Neural cell (in vitro differentiated cells): ENCODE measurements around the gene IKZF5. TPM values are rescaled to one million over a fixed set of nuclear protein-coding genes. Genes with fewer than 3 reads are reported as not detected.

ENCODE experiments used
- H2AFZ ChIP-seq: fragments of 200-600, 300-800 bp; sonication (generic), shearing (Covaris generic); 2 replicates; pipeline ENCODE4 v1.6.0; 2014; ENCODE audit warnings: low read depth, mild to moderate bottlenecking, antibody characterized with exemption, low read length, moderate library complexity
- H3F3A ChIP-seq: fragments of 200-600 bp; shearing (Covaris generic); 2 replicates; pipeline ENCODE4 v1.6.1; 2016; ENCODE audit warnings: mild to moderate bottlenecking, moderate library complexity, mixed read lengths, antibody characterized with exemption, low read length; ENCODE audit not compliant: insufficient read depth, poor library complexity, severe bottlenecking
- H3K27ac ChIP-seq: fragments of 200-600, 300-800 bp; sonication (generic), shearing (Covaris generic); 2 replicates; pipeline ENCODE4 v1.5.1; 2014; ENCODE audit warnings: mild to moderate bottlenecking, low read length, moderate library complexity
- H3K27me3 ChIP-seq: fragments of 300-800, 200-600 bp; sonication (generic), shearing (Covaris generic); 2 replicates; pipeline ENCODE4 v1.6.0; 2014; ENCODE audit warnings: mild to moderate bottlenecking, low read depth, low read length, moderate library complexity; ENCODE audit not compliant: insufficient read depth
- H3K36me3 ChIP-seq: fragments of 300-800, 200-600 bp; sonication (generic), shearing (Covaris generic); 2 replicates; pipeline ENCODE4 v1.5.1; 2014; ENCODE audit warnings: mild to moderate bottlenecking, antibody characterized with exemption, low read length, moderate library complexity; ENCODE audit not compliant: insufficient read depth
- H3K4me2 ChIP-seq: fragments of 300-800, 200-600 bp; sonication (generic), shearing (Covaris generic); 2 replicates; pipeline ENCODE4 v1.6.0; 2014; ENCODE audit warnings: mild to moderate bottlenecking, low read length
- H3K4me3 ChIP-seq: fragments of 300-800, 200-600 bp; sonication (generic), shearing (Covaris generic); 2 replicates; pipeline ENCODE4 v1.5.1; 2014; ENCODE audit warnings: mild to moderate bottlenecking, low read length, moderate library complexity
- H3K79me2 ChIP-seq: fragments of 200-600 bp; shearing (Covaris generic); replicated peaks from 2 replicates; pipeline ENCODE4 v1.6.0; 2014; ENCODE audit warnings: mild to moderate bottlenecking, low read length, moderate library complexity; ENCODE audit not compliant: insufficient read depth
- H3K9ac ChIP-seq: fragments of 300-800, 200-600 bp; sonication (generic), shearing (Covaris generic); 2 replicates; pipeline ENCODE4 v1.6.1; 2016; ENCODE audit warnings: mild to moderate bottlenecking, low read length, mixed read lengths
- H3K9me2 ChIP-seq: fragments of 200-600 bp; shearing (Covaris generic); 2 replicates; pipeline ENCODE4 v1.6.1; 2016; ENCODE audit warnings: mild to moderate bottlenecking, low read length, mixed read lengths; ENCODE audit not compliant: insufficient read depth
- H3K9me3 ChIP-seq: fragments of 200-600, 300-800 bp; sonication (generic), shearing (Covaris generic); 2 replicates; pipeline ENCODE4 v1.6.1; 2016; ENCODE audit warnings: mild to moderate bottlenecking, mixed run types, low read length, moderate library complexity, mixed read lengths
- H4K20me1 ChIP-seq: fragments of 200-600 bp; shearing (Covaris generic); 2 replicates; pipeline ENCODE4 v1.6.1; 2016; ENCODE audit warnings: mild to moderate bottlenecking, mixed run types; ENCODE audit not compliant: insufficient read depth
- EP300 ChIP-seq: fragments of 450-650 bp; conservative IDR thresholded peaks from 2 replicates; pipeline ENCODE4 v1.6.1; 2014; ENCODE audit warnings: antibody characterized with exemption, mild to moderate bottlenecking, moderate library complexity; ENCODE audit not compliant: poor library complexity, severe bottlenecking
- EZH2 ChIP-seq: fragments of 200-600, 300-800 bp; shearing (Covaris generic), sonication (generic); IDR thresholded peaks from 2 replicates; pipeline ENCODE4 v1.6.1; 2014; ENCODE audit warnings: antibody characterized with exemption, low read length, borderline replicate concordance, mild to moderate bottlenecking; ENCODE audit not compliant: insufficient read depth, poor library complexity, severe bottlenecking
- MXI1 ChIP-seq: fragments of 450-650 bp; conservative IDR thresholded peaks from 2 replicates; pipeline ENCODE4 v1.6.1; 2014; ENCODE audit warnings: antibody characterized with exemption, mild to moderate bottlenecking; ENCODE audit not compliant: poor library complexity, severe bottlenecking
- POLR2AphosphoS5 ChIP-seq: IDR thresholded peaks from 2 replicates; pipeline ENCODE4 v1.6.1; 2012
- RAD21 ChIP-seq: fragments of 450-650 bp; conservative IDR thresholded peaks from 2 replicates; pipeline ENCODE4 v1.6.1; 2014; ENCODE audit warnings: antibody characterized with exemption, mild to moderate bottlenecking, moderate library complexity
- SMC3 ChIP-seq: fragments of 450-650 bp; conservative IDR thresholded peaks from 2 replicates; pipeline ENCODE4 v1.6.1; 2014; ENCODE audit warnings: antibody characterized with exemption, mild to moderate bottlenecking, moderate library complexity; ENCODE audit not compliant: poor library complexity
- TAF1 ChIP-seq: IDR thresholded peaks from 2 replicates; pipeline ENCODE4 v1.6.1; 2012; ENCODE audit warnings: low read depth
- polyA plus RNA-seq: library from polyadenylated mRNA; depleted of rRNA; stranded (reverse); fragments of >200 nt; gene quantifications from 2 replicates; pipeline ENCODE4 v1.2.3, GENCODE V29; 2014
- TF ChIP-seq, protein P1 (sequence below): fragments of 450-650 bp; IDR thresholded peaks from 2 replicates; pipeline ENCODE4 v1.5.1; 2014; ENCODE audit warnings: antibody characterized with exemption, mild to moderate bottlenecking, moderate library complexity; ENCODE audit not compliant: poor library complexity, severe bottlenecking
- TF ChIP-seq, protein P2 (sequence below): IDR thresholded peaks from 2 replicates; pipeline ENCODE4 v1.6.1; 2012; ENCODE audit warnings: borderline replicate concordance

IKZF5 gene
- polyA plus RNA-seq, 1 donor from 2014 or later, result 11.0 TPM

DNA sequence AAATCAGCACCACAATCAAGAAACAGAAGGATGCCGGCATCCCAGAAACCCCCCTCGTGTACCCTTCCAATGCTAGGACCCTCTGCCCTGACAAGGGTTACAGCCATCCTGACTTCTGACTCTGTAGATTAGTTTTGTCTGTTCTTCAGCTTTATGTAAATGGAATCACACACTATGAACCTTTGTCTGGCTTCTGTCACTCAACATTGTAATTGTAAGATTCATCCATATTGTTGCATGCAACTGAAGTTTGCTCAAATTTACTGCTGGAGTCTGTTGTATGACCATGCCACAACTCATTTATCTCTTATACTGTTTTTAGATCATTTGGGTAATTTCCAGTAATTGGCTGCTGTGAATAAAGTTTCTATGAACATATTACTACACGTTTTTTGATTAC is 8.4 kb downstream of the IKZF5 start:
- no peak for TF ChIP-seq EP300
- no peak for TF ChIP-seq POLR2AphosphoS5
- no peak for TF ChIP-seq MXI1
- TF ChIP-seq, protein P1, sequence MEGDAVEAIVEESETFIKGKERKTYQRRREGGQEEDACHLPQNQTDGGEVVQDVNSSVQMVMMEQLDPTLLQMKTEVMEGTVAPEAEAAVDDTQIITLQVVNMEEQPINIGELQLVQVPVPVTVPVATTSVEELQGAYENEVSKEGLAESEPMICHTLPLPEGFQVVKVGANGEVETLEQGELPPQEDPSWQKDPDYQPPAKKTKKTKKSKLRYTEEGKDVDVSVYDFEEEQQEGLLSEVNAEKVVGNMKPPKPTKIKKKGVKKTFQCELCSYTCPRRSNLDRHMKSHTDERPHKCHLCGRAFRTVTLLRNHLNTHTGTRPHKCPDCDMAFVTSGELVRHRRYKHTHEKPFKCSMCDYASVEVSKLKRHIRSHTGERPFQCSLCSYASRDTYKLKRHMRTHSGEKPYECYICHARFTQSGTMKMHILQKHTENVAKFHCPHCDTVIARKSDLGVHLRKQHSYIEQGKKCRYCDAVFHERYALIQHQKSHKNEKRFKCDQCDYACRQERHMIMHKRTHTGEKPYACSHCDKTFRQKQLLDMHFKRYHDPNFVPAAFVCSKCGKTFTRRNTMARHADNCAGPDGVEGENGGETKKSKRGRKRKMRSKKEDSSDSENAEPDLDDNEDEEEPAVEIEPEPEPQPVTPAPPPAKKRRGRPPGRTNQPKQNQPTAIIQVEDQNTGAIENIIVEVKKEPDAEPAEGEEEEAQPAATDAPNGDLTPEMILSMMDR, result no peak
- TF ChIP-seq TAF1, result no peak
- no peak overlapping the region for H3K27ac ChIP-seq
- no peaks in the 10 kb centered on the region for H4K20me1 ChIP-seq
- H2AFZ ChIP-seq, result no peak overlapping the region
- no peak overlapping the region for H3K4me2 ChIP-seq
- H3F3A ChIP-seq, result no peaks in the 10 kb centered on the region
- H3K36me3 ChIP-seq, result no peaks in the 10 kb centered on the region
- no peak overlapping the region for H3K9ac ChIP-seq
- H3K9me3 ChIP-seq, result no peaks in the 10 kb centered on the region
- H3K4me3 ChIP-seq, result no peak overlapping the region
- no peaks in the 10 kb centered on the region for H3K27me3 ChIP-seq
- H3K79me2 ChIP-seq, result peaks cover 13% of the 10 kb centered on the region
- no peaks in the 10 kb centered on the region for H3K9me2 ChIP-seq

DNA sequence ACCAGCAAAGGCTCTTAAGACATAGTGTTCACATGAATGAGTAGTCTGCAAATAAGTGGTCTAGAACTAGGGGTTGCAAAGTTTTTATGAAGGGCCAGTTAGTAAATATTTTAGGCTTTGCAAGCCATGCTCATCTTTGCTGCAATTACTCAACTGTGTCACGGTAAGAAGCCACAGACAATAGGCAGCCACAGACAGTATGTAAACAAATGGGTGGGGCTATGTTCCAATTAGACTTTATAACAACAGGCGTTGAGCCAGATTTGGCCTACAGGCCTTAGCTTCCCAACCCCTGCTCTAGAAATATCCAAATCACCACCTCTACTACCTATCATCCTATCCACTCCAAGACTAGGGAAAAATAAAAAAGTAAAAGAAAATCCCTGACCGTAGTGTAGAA is 9.2 kb downstream of the IKZF5 start:
- Histone ChIP-seq H3F3A (no peaks in the 10 kb centered on the region), H4K20me1 (no peaks in the 10 kb centered on the region), H3K27me3 (no peaks in the 10 kb centered on the region), H2AFZ (no peak overlapping the region), H3K27ac (no peak overlapping the region), H3K79me2 (peaks cover 9% of the 10 kb centered on the region), H3K9me2 (no peaks in the 10 kb centered on the region), H3K4me2 (no peak overlapping the region), H3K36me3 (no peaks in the 10 kb centered on the region), H3K9ac (no peak overlapping the region), H3K4me3 (no peak overlapping the region), H3K9me3 (no peaks in the 10 kb centered on the region)
- TF ChIP-seq TAF1 (no peak), RAD21 (no peak), EP300 (no peak), MXI1 (no peak), POLR2AphosphoS5 (no peak)

DNA sequence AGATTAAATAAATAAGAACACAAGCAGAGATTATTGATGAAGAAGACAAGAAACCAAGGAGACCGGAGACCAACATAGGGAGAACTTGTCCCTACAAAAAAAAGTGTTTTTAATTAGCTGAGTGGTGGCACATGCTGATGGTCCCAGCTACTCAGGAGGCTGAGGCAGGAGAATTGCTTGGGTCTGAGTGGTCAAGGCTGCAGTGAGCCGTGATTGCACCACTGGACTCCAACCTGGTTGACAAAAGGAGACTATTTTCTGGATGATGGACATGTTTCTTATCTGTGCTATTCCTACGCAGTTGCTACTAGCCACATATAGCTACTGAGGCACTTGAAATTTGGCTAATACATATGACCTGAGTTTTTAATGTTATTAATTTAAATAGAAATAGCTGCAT is 9.7 kb downstream of the IKZF5 start:
- Histone ChIP-seq H3K9me2 (no peaks in the 10 kb centered on the region), H3F3A (no peaks in the 10 kb centered on the region), H4K20me1 (no peaks in the 10 kb centered on the region), H3K4me2 (no peak overlapping the region), H3K4me3 (no peak overlapping the region), H2AFZ (no peak overlapping the region), H3K79me2 (peaks cover 9% of the 10 kb centered on the region), H3K9me3 (no peaks in the 10 kb centered on the region), H3K36me3 (no peaks in the 10 kb centered on the region), H3K27ac (no peak overlapping the region), H3K27me3 (no peaks in the 10 kb centered on the region), H3K9ac (no peak overlapping the region)
- no peak for TF ChIP-seq SMC3
- no peak for TF ChIP-seq EP300
- TF ChIP-seq MXI1, result no peak
- no peak for TF ChIP-seq POLR2AphosphoS5
- TF ChIP-seq, protein P2, sequence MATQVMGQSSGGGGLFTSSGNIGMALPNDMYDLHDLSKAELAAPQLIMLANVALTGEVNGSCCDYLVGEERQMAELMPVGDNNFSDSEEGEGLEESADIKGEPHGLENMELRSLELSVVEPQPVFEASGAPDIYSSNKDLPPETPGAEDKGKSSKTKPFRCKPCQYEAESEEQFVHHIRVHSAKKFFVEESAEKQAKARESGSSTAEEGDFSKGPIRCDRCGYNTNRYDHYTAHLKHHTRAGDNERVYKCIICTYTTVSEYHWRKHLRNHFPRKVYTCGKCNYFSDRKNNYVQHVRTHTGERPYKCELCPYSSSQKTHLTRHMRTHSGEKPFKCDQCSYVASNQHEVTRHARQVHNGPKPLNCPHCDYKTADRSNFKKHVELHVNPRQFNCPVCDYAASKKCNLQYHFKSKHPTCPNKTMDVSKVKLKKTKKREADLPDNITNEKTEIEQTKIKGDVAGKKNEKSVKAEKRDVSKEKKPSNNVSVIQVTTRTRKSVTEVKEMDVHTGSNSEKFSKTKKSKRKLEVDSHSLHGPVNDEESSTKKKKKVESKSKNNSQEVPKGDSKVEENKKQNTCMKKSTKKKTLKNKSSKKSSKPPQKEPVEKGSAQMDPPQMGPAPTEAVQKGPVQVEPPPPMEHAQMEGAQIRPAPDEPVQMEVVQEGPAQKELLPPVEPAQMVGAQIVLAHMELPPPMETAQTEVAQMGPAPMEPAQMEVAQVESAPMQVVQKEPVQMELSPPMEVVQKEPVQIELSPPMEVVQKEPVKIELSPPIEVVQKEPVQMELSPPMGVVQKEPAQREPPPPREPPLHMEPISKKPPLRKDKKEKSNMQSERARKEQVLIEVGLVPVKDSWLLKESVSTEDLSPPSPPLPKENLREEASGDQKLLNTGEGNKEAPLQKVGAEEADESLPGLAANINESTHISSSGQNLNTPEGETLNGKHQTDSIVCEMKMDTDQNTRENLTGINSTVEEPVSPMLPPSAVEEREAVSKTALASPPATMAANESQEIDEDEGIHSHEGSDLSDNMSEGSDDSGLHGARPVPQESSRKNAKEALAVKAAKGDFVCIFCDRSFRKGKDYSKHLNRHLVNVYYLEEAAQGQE, result no peak
- no peak for TF ChIP-seq RAD21
- no peak for TF ChIP-seq EZH2
- TF ChIP-seq, protein P1, result no peak
- no peak for TF ChIP-seq TAF1
